ENCODE results near the gene SGK2.

DNA sequence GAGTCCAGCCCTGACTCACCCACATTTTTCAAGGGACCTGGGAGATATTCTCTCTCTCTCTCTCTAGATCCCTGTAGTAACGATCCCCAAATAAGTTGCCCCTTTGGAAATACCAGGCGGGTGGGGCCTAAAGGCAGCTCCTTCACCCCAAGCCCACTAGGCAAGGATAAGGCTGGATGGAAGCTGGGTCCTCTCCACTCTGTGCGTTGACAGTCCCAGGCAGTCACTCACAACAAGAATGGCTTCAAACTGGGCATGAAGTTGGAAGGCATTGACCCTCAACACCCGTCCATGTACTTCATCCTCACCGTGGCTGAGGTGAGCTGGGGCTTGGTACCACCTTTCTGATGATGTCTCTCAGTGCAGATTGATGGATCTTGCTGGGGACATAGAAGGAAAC is 29.8 kb upstream of the SGK2 start:
- TF ChIP-seq, protein P1, sequence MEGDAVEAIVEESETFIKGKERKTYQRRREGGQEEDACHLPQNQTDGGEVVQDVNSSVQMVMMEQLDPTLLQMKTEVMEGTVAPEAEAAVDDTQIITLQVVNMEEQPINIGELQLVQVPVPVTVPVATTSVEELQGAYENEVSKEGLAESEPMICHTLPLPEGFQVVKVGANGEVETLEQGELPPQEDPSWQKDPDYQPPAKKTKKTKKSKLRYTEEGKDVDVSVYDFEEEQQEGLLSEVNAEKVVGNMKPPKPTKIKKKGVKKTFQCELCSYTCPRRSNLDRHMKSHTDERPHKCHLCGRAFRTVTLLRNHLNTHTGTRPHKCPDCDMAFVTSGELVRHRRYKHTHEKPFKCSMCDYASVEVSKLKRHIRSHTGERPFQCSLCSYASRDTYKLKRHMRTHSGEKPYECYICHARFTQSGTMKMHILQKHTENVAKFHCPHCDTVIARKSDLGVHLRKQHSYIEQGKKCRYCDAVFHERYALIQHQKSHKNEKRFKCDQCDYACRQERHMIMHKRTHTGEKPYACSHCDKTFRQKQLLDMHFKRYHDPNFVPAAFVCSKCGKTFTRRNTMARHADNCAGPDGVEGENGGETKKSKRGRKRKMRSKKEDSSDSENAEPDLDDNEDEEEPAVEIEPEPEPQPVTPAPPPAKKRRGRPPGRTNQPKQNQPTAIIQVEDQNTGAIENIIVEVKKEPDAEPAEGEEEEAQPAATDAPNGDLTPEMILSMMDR (IDR thresholded peaks at IDR 0.05) = no peak
- no peak for TF ChIP-seq EZH2 (IDR thresholded peaks at IDR 0.05)
- no peak for TF ChIP-seq EZH2phosphoT487 (IDR thresholded peaks at IDR 0.05)
